ENCODE data around the gene SP8.

Gene SP8

DNA sequence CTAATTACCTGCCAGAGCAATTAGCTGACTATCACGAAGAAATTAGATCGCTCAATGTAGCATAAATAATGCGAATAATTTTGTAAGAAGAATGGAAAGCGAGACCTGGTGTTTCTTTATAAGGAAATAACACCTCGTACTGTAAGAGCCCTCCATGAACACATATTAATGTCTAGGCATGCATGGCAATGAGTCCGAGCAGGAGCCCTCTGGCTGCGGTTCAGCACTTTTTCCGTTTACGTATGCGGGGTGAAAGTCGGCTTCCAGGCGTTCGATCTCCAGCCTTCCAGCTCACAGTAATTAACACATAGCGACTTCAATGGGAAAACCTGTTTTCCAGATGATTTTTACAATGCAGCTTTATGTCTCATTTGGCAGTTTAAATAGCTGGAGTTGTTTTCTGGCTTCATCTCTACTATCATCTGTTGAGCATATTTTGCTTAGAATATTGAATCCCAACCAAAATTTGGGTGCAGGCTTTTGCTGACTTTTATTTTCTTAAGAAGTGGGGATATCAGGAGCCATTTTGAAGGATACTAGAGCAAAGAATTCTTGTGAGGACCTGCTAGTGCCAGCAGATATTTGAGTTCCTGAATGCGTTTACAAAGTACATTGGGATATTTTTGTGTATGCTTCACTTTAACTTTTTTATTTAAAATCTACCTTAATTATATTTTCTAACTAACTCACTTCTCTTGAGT lies 7.2 kb upstream of the SP8 start:
- no peak for DNase-seq (ENCODE audit: low read depth)

DNA sequence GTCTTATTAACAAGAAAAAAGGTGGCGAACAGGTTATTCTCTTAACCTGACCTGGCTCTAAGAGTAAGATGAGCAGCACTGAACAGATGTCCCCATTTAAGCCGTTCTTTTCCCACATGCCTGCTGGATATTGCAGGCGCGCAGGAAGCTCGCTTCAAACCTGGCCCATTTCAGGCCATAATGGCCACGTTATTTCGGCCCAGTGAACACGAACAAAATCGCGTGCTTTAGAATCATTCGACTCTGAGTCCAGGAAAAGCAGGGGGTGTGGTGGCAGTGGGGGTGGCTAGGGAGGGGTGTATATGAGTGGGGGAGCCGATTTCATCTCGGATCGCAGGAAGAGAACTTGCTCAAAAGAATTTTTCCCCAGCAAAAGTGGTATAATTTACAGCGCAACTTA lies 6.6 kb upstream of the SP8 start:
- no peak for DNase-seq (ENCODE audit: low read depth)

DNA sequence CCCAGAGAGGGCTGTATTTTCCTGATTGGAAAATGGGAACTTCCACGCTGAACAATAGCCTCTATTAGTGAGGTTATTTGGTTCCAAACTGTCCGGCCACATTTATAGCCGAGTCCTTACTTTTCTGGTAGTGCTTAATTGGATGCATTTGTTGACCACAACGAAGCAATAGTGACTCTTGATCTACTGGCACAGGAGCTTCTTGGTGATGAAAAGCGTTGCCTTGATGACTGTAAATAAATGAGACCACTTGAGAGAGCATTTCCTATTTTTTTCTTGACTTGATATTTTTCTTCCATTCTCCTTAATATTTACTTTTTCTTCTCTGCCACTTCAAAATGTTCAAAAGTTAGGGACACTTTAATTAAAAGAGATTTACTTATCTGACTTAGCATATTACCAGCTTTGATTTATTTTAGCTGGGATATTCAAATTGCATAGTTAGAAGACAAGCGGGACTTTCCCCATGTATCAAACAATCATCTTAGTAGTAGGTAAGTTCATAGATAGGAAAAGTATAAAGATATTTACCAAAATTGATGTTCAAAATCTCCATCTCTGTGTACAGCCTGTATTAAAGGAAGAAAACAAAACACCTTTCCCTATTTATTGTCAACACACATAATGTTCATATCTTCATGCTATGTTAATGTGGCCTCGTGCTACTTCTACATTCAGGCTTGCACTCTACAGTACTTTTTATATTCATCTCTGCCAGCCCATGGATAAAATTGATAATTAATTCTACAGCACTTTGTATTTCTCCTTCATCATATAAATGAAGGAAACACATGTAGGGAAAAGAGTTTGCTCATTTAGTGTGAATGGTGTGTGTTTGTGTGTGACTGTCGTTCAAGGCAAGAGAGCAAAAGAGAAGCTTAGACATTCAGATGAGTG lies 5.1 kb upstream of the SP8 start:
- DNase-seq (ENCODE audit: low read depth): no peak

DNA sequence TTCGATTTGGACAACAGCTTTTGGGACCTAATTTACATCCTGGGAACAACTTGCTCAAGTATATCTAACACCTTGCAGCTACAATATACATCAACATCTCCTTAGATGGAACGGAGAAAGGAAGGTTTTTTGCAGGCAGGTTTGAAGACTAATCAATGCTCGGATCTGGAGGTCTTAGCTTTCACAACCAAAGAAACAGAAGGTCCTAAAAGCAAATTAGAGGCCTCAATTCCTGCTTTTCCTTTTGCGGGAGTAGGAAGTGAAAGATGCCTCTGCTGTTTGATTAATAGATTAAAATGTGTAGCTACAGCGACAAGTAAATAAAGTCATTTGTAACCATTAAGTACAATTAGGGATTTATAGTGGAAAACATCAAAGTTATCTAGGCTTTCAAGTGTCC lies 3.7 kb upstream of the SP8 start:
- no peak for DNase-seq (ENCODE audit: low read depth)

DNA sequence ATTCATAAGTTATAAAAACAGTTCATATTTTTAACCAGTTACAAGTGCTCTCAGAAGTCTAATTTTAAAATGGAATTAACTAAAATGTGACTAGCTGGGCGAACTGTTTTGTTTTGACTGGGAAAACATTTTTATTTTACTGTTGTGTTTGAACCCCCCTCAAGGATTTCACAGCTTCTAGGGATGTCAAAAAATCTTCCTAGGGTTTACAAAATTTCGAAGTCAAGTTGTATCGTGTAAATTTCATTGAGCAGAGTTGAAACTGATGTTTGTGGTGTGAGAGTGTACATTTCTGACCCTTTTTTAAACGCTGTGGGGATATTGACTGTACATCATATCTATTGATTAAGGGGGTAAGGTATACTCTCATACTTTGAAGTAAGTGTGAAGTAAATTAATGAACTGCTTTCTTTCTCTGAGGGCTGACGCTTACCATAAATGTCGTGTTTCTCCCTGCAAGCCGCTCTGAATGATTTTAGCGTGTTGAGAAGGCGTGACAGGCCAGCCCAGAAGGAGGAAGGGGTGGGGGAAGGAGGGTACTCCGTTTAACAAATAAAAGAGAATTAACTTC lies 1.8 kb upstream of the SP8 start:
- no peak for DNase-seq (ENCODE audit: low read depth)

DNA sequence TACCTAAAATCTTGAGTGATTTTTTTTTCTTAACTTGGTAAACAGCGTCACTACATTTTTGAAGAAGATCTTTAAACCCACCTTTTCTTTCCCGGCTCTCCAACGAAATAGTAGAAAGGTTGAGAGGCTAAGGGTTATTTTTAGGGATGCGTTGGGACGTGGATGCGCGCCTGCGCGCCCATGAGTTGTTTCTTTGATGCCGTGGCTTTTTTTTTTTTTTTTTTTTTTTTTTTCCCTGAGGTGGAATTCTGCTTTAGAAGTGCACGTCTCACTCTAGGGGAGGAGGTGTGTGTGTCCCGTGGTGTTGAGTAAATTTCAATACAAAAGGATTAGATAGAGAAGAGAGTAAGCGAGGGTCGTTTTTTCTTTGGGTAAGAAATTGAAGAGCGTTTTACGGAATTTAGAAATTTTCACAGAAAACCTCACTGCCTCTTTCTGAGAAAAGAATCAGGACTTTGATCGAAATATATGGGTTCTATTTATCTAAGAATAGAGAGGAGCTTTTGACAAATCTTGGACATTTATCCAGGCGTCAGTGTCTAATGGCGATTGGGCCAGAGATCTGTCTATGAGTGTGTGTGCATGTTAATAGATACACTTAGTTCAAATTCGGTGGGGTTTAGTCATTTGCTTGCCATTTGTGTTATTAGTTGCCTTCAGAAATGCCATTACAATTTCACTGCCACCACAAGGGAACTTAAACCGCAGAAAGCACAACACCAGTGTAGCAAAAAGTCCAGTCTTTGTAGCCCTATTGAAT lies 1.2 kb upstream of the SP8 start:
- DNase-seq (ENCODE audit: low read depth): no peak

DNA sequence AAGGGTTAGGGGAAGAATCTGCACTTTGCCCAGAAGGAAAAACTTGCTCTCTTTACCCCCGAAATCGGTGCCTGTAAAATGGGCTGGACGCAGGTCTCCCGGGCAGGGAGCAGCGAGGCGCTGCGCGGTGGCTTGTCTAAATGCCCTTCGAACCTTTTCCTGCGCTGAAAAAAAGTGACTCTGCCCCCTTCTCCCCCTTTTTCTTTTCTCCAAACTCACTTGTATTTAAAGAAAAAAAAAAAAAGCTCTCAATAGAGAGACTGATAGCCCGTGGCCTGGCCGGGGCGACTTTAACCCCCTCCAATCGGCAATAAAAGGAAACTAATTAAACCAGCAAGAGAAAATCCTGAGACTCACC lies 286 bp downstream of the SP8 start:
- no peak for DNase-seq (ENCODE audit: low read depth)

DNA sequence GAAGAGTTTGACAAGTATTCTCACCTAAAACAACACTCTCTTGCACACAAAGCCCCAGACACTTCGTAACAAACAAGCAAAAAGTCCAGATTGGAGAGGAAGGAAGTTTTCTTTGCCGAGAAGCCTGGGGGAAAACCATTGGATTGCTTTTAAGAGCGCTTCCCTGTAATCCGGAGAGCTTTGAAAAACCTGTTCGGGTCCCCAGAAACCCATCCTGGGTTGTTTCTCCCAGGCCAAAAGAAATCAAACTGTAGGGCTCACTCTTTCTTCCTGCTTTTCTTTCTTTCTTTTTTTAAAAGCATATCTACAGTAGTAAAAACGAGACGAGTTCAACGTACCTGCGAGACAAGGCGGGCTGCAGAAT lies 655 bp downstream of the SP8 start:
- no peak for DNase-seq (ENCODE audit: low read depth)

DNA sequence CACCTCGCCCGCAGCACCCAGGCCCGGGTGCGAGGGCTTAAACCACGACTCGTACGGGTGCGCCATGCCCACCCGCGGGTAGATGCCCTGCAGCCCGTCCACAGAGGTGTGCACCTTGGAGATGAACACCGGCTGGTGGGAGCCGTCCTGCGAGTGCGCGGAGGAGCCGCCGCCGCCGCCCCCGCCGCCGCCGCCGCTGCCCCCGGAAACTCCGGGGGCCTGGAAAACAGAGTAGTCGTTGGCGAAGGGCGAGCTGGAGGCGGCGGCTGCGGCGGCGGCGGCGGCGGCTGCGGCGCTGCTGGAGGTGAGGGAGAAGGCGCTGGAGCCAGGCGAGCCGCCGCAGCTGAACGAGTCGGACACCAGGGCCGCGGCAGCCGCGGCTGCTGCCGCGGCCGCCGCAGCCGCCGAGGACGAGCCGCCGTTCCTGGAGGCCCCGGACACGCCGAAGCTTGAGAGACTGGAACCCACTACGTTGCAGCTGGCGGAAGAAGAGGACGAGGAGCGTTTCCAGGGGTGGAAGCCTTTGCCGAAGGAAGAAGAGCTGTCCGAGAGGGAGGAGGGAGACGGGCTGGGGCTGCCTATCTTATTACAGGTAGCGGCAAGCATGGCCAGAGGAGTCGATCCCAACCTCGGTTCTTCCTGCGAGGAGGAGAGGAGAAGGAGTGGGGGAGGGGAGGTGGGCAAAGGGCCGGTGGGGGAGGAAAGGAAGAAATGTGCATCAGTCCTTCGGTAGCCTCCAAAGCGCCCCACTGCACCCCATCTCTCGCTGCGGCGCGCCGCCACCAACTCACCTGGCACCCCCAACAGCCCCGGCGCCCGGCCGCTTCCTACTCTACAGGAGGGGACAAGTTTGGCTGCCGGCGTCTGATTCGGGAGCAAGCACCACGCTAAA lies 1.3 kb downstream of the SP8 start:
- DNase-seq (ENCODE audit: low read depth): no peak

DNA sequence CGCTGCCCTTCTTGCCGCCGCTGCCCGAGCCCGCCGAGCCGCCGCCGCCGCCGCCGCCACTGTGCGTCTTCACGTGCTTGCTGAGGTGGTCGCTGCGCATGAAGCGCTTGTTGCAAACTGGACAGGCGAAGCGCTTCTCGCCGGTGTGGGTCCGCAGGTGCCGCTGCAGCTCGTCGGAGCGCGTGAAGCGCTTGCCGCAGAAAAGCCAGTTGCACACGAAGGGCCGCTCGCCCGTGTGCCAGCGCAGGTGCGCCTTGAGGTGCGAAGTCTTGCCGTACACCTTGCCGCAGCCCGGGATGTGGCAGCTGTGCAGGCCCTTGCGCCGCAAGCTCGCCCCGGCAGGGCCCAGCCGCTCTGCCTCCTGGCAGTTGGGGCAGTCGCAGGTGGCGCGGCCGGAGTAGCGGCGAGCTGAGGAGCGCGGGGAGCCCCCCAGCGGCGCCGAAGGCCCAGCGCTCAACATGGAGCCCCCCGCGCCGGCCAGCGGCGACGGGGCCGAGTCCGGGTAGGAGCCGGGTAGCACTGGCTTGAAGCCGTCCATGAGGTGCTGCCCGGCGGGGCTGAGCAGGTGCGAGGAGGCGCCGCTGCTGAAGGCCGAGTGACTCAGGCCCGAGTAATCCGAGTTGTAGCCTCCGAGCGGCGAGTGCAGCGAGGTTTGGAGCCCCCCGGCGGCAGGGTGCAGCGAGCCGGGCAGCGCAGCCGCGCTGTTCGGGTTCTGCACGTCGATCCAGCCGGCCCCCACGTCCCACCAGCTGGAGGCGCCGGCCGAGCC lies 2.1 kb downstream of the SP8 start:
- no peak for DNase-seq (ENCODE audit: low read depth)

DNA sequence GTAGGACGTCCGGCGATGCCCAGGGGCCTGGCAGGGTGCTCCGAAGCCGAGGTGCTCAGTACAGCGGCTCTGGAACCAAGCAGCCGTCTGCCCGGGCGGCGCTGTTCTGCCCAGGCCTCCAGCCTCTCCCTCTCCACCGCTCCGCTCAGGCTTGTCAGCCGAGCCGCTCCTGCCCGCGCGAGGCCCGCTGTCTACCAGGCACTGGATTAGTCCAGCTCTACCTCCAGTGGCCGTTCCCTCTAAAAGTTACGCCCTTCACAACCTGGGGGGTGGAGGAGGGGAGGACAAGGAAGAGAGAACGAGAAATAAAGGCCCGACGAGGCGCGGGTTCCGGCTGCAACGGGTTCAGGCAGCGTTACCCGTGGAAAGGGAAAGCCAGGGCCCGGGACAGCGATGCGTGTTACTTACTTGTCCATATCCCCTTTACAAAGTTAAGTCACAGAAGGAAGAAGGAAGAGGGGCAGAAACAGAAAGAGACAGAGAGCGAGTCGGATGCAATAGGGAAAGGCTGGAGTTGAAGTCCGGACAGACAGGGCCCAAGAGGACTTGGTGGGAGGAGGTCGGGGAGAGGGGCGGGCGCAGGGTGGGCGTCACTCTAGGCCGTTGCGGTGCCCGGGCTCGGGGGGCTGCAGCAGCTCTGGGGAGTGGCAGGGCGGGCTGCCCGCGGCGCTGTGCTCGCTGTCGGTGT lies 2.8 kb downstream of the SP8 start:
- DNase-seq (ENCODE audit: low read depth): no peak

DNA sequence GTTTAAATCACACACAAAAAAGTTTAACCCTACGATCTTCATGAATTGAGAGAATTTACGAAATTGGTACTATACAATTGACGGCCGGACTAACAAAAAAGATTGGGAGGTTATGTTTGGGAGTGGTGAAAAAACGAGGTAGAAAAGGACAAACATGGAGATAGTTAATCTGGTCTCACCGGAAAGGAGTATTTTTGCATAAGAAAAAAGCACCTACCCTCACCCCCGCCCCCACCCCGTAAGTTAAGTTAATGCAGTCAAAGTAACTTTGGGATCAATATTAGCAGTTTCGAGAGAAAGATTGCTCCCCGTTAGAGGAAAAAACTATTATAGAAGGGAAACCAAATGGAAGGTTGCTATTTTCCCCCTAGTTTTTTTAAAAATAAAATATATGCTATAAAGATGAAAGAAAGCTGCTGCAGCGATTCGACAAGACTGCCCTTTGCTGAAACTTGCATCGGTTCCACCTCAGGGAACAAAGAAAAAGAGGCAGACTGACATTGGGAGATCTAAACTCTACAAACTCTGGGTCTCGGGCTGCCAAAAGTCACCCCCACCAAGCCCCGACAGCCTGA lies 3.5 kb downstream of the SP8 start:
- DNase-seq (ENCODE audit: low read depth): no peak

DNA sequence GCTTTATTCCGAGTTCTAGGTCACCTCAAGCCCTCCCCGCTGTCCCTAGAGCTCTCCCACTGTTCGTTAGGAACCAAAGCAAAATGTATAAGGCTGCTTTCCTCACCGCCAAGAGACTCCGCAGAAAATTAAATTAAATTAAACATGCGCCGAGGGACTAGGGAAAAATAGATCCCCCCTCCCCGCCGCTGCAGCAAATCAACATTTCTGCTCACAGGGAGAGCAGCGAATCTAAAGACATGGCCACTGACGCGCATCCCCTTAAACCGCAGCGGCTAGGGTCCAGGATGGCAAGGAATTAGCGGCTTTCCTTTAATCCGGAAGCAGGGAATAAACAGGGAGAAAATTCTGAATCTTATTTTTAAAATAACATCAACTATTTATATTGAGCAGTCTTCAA lies 7.6 kb downstream of the SP8 start:
- no peak for DNase-seq (ENCODE audit: low read depth)

DNA sequence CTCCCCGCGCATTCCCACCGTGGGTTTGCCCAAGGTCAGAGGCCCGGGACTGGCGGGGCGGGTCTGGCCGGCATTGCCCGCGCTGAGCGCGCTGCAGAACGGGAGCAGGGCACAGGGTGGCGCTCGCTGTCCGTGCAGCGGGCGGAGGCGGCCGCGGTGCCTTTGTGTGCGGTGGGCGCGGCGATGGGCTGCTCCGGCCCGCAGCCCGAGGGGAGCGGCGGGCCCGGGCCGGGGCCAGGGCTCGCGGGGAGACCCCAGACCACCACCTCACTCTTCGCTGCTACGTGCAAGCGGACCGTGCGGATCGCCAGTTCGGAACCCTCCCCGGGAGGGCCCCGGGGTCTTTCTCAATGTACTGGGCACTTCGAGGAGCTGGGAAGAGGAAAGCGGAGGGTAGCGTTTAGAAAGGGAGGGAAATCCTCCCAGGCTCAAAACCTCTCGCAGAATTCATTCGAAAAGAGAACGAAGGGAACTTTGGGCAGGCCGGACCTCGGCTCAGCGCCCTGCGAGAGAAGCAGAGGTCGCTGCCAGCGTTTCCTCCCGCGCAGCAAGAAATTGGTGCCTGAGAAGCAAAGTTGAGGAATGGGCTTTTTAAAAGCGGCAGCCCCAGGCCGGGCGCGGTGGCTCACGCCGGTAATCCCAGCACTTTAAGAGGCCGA lies 8.5 kb downstream of the SP8 start:
- no peak for DNase-seq (ENCODE audit: low read depth)

DNA sequence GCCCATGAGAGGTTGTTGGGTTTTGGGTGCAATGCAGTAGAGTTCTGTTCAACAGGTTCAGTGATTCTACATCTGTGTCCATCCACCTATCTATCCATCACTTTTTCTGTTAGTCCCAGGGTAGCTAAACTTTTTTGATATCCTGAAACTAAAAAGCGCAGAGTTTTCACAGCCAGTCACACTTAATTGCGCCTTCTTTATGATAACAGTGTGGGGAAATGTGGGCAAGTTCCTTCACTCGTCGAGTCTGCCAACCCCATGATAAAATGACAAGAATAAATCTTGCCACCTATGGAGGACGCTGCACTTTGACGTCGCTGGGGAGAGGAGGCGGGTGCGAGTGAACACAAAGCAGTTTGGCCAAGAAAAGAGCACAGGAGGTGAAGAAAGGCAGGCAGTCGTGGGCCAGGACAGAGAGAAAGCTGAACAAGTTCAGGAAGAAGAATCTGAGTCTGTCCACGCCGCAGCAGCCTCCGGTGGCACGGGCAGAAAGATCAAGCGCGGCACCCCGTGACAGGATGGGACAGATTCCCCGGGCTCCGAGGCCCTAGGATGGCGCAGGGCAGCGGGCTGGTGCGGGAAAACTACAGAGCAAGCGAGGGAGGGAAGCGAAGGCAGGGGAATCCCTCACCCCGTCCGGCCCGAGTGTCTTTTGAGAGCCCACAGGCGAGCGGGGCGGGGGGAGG lies 9.2 kb downstream of the SP8 start:
- no peak for DNase-seq (ENCODE audit: low read depth)

DNA sequence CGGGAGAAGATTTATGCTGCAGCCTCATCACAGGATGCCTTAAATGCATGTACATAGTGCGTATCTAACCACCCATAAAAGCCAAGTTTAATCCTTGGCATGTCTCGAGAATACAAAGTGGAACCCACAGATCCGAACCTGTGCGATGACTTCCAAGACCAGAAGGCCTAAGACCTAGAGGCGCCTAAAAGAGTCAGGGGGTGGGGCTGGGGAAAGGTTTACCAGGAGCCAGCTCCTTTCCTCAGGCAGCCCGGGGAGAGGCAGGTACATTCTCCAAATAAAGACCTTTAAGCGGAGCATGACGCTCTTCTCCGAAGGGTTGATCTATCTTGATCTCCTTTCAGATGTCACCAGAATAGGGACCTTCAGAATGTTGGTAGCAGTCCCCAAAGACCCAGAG lies 9.7 kb downstream of the SP8 start:
- DNase-seq (ENCODE audit: low read depth): no peak

DNA sequence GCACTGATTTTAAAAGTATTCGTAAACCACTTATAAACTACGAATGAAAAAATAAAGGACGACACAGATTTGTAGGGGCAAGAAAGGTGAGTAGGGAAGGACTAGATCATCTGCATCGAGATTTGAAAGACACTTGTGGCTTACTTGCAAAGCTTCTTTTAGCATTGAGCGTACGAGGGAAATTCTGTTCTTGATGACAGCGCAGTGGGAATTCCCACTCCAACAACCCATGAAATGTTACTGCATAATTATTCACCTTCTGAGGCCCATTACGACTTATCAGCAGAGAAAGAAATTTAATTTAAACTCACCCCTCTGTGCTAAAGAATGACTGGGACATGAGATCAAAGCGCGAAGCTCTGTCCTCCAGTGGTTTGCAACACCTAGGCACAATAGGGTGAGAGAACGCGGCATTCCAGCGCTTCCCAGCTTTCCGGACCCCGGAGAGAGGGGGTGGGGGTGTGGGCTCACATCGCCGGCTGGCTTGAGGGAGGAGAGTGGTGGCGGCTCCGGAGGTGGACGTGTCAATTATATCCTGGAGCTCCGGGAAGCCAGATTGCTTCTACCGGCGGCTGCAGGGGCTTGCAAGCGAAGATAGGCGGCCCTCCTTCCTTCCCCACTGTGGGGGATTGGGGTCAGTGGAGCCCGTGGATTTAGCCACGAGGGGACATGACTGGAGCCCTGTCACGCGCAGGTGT lies 10.3 kb downstream of the SP8 start:
- DNase-seq (ENCODE audit: low read depth): no peak

DNA sequence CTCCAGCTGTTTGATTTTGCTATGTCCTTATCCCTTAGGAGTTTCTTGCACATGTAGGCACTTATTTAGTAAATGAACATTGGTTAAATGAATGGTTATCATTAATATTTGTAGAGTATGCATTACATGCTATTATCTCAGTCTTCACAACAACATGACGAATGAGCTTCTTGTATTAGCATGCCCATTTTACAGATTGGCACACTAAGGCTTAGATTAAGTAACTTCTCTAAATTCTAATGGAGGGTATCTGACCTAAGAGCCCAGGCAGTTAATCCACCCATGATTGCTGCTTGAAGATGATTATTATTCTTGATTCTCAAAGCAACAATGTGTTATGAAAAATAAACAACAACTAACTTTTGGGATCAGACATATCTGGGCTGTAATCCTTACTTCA lies 32.7 kb downstream of the SP8 start:
- DNase-seq (ENCODE audit: low read depth): no peak

Measured in GM04504 (cell line).